HepG2 (cell line): Measurements from ENCODE around the gene FRMD4A. TPM values are rescaled to one million over a fixed set of nuclear protein-coding genes. Genes with fewer than 3 reads are reported as not detected.

Experiments
- ATAC-seq: fragments of 200-7000 bp; cut with Tn5 transposase; 3 replicates; pipeline ENCODE4 v1.9.1; 2020; ENCODE audit warnings: mild to moderate bottlenecking, moderate library complexity
- BruUV-seq: library from RNA; stranded (reverse); fragments of 400-500 nt; replicated peaks from 2 replicates; lab custom pipeline; 2021; lab: Mats Ljungman, UMichigan
- CTCF ChIA-PET: fragments of 300-600 bp; formaldehyde crosslinking; extraction: SDS; loops from one replicate; lab custom pipeline; 2021; ENCODE audit warnings: low total read pairs, inconsistent platforms, low intra/inter-chr PET ratio; lab: Yijun Ruan, JAX
- POLR2A ChIA-PET: fragments of 350-600 bp; sonication (Branson Sonifier 250); formaldehyde crosslinking; loops from one replicate; lab custom pipeline; 2020; ENCODE audit warnings: antibody characterized with exemption, inconsistent platforms; lab: Yijun Ruan, JAX
- DNase-seq: peaks from one replicate; pipeline ENCODE4 v3.0.0-alpha.2; 2015; ENCODE audit warnings: low spot score
- FAIRE-seq: peaks from 3 replicates; lab custom pipeline; 2011; peaks lifted over from hg19 to GRCh38; lab: Jason Lieb, UNC
- H2AFZ ChIP-seq: one replicate; pipeline ENCODE4 v1.6.1; 2011; ENCODE audit warnings: low read length, inconsistent platforms
- H3K27ac ChIP-seq: fragments of 300-600 bp; 3 replicates; pipeline ENCODE4 v1.8.0; 2011; ENCODE audit warnings: mixed run types, mild to moderate bottlenecking, mixed read lengths, low read length, inconsistent platforms; ENCODE audit not compliant: insufficient read depth; ENCODE audit errors: extremely low read length
- H3K27me3 ChIP-seq, 2 experiments: fragments of 200-600 bp in 1 of 2; 2 replicates in 1 of 2; 3 replicates in 1 of 2; pipeline versions ENCODE4 v1.6.0 to v1.8.0; 2011; ENCODE audit warnings: low read length in 2 of 2, mild to moderate bottlenecking in 2 of 2, moderate library complexity in 2 of 2, inconsistent platforms in 1 of 2; ENCODE audit not compliant: insufficient read depth in 2 of 2, control insufficient read depth in 1 of 2
- H3K36me3 ChIP-seq, 2 experiments: fragments of 200-600 bp in 1 of 2; replicated peaks in 1 of 2; 2 replicates in 1 of 2; 3 replicates in 1 of 2; pipeline versions ENCODE4 v1.5.1 to v1.8.0; 2011; ENCODE audit warnings: low read length in 2 of 2, inconsistent platforms in 1 of 2; ENCODE audit not compliant: insufficient read depth in 2 of 2, control insufficient read depth in 1 of 2
- H3K4me1 ChIP-seq: 2 replicates; pipeline ENCODE4 v1.5.1; 2012; ENCODE audit warnings: low read length, inconsistent platforms; ENCODE audit not compliant: insufficient read depth
- H3K4me2 ChIP-seq: 2 replicates; pipeline ENCODE4 v1.6.0; 2011; ENCODE audit warnings: low read depth, low read length, inconsistent platforms
- H3K4me3 ChIP-seq, 3 experiments: fragments of 200-600 bp in 1 of 3; sonication (generic), shearing (Covaris generic) in 1 of 3; replicated peaks in 1 of 3; 2 replicates each; pipeline ENCODE4 v1.5.1; 2011 to 2016; ENCODE audit warnings: low read length in 3 of 3, inconsistent platforms in 2 of 3, low read depth in 2 of 3, mild to moderate bottlenecking in 2 of 3, control low read depth in 1 of 3, mixed read lengths in 1 of 3; ENCODE audit not compliant: insufficient read depth in 1 of 3
- H3K79me2 ChIP-seq: one replicate; pipeline ENCODE4 v1.6.1; 2011; ENCODE audit warnings: low read length, inconsistent platforms; ENCODE audit not compliant: insufficient read depth
- H3K9ac ChIP-seq: 2 replicates; pipeline ENCODE4 v1.6.0; 2011; ENCODE audit warnings: mild to moderate bottlenecking, low read depth, low read length, inconsistent platforms; ENCODE audit not compliant: insufficient read depth
- H3K9me3 ChIP-seq: 2 replicates; pipeline ENCODE4 v1.5.1; 2012; ENCODE audit warnings: mild to moderate bottlenecking, low read length
- H4K20me1 ChIP-seq: 2 replicates; pipeline ENCODE4 v1.6.0; 2011; ENCODE audit warnings: inconsistent platforms, mild to moderate bottlenecking, low read length, moderate library complexity; ENCODE audit not compliant: insufficient read depth
- ATAD3A ChIP-seq: sonication (generic); formaldehyde crosslinking; IDR thresholded peaks from 2 replicates; pipeline ENCODE4 v1.4.0; 2020; ENCODE audit warnings: missing genetic modification reagents
- HES4 ChIP-seq: sonication (generic); formaldehyde crosslinking; IDR thresholded peaks from 2 replicates; pipeline ENCODE4 v1.9.0; 2021; ENCODE audit warnings: mild to moderate bottlenecking, missing genetic modification reagents, borderline replicate concordance
- SIX4 ChIP-seq: sonication (generic); formaldehyde crosslinking; IDR thresholded peaks from 2 replicates; pipeline ENCODE4 v1.4.0; 2020; ENCODE audit warnings: missing genetic modification reagents
- ZNF44 ChIP-seq: sonication (generic); formaldehyde crosslinking; IDR thresholded peaks from 2 replicates; pipeline ENCODE4 v1.5.1; 2020; ENCODE audit warnings: mild to moderate bottlenecking, missing genetic modification reagents
- ZNF839 ChIP-seq: sonication (generic); formaldehyde crosslinking; IDR thresholded peaks from 2 replicates; pipeline ENCODE4 v1.4.0; 2020; ENCODE audit warnings: missing genetic modification reagents, mild to moderate bottlenecking, borderline replicate concordance
- WGBS: methylation state at CpG from one replicate; pipeline ENCODE4 v1.1.6; 2017; ENCODE audit warnings: low lambda C conversion rate; 5-methylcytosine and 5-hydroxymethylcytosine counted together
- in situ Hi-C: cut with HindIII; loops from 2 replicates; pipeline ENCODE4 v1.10.0; 2017; ENCODE audit warnings: low pct_unique_long_range_greater_than_20kb; ENCODE audit not compliant: extremely low pct_ligation_motif_present
- intact Hi-C: fragments of 100-400 bp; cut with micrococcal nuclease; formaldehyde crosslinking; loops from one replicate; pipeline ENCODE4 v1.10.0; 2022; ENCODE audit not compliant: unreplicated experiment
- polyA plus RNA-seq, 8 experiments: library from polyadenylated mRNA; depleted of rRNA in 3 of 8; stranded (reverse) in 7 of 8; unstranded in 1 of 8; fragments of >200 nt; fragmentation: Illumina TruSeq in 4 of 8; extraction: Trizol in 4 of 8; gene quantifications; 2 replicates each; pipeline versions ENCODE4 v1.2.1 to v1.2.3, GENCODE V29; 2011 to 2016; ENCODE audit warnings: low read depth in 4 of 8, missing spikeins in 1 of 8, mixed read lengths in 1 of 8; ENCODE audit not compliant: insufficient read depth in 1 of 8
- total RNA-seq, 5 experiments: library from RNA; depleted of rRNA; stranded (reverse); fragments of >200 nt; fragmentation: Illumina TruSeq; extraction: Trizol; gene quantifications; 2 replicates each; pipeline ENCODE4 v1.2.3, GENCODE V29; 2016; ENCODE audit warnings: low read depth in 1 of 5
- TF ChIP-seq, protein P1 (sequence below): sonication (generic); formaldehyde crosslinking; conservative IDR thresholded peaks from 2 replicates; pipeline ENCODE4 v1.8.0; 2022; ENCODE audit warnings: mild to moderate bottlenecking, moderate library complexity, missing genetic modification reagents

FRMD4A gene
- total and polyA plus RNA-seq, 2 of the 13 experiments (the other 11 are each of a cell fraction or from before 2014, with no cell fraction given), result 0.09 to 0.26 TPM

DNA sequence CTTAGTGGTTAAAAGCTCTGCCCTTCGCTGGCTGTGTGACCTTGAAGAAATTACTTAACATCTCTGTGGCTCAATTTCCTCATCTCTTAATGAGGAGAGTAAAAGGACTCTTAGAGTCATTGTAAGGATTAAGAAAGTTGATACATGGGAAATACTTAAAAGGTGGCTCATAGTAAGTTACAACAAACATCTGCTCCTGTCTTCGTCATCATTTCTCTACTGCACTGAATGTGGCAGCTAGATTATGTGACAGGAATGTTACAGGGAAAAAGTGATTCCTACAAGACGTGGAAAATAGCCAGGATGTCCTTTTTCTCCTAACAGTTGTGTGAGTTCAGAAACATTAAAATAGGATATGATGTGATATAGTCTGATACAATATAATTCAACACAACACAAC lies 184.7 kb downstream of the FRMD4A start (continued):
- TF ChIP-seq ZNF839 (CRISPR knock-in tag) (no peak), HES4 (CRISPR knock-in tag) (no peak), ATAD3A (CRISPR knock-in tag) (no peak), ZNF44 (no peak)
- TF ChIP-seq, protein P1, sequence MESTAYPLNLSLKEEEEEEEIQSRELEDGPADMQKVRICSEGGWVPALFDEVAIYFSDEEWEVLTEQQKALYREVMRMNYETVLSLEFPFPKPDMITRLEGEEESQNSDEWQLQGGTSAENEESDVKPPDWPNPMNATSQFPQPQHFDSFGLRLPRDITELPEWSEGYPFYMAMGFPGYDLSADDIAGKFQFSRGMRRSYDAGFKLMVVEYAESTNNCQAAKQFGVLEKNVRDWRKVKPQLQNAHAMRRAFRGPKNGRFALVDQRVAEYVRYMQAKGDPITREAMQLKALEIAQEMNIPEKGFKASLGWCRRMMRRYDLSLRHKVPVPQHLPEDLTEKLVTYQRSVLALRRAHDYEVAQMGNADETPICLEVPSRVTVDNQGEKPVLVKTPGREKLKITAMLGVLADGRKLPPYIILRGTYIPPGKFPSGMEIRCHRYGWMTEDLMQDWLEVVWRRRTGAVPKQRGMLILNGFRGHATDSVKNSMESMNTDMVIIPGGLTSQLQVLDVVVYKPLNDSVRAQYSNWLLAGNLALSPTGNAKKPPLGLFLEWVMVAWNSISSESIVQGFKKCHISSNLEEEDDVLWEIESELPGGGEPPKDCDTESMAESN (CRISPR knock-in tag), result no peak
- TF ChIP-seq, all 625 proteins: peak for 0

- POLR2A ChIA-PET, result no interaction called here
- FAIRE-seq (no peak), ATAC-seq (no peak), DNase-seq (no peak)
- H4K20me1 ChIP-seq, result no peaks in the 10 kb centered on the region
- H3K9me3 ChIP-seq, result no peaks in the 10 kb centered on the region
- no peaks in the 10 kb centered on the region for H3K79me2 ChIP-seq
- no peak overlapping the region for H3K9ac ChIP-seq
- H3K4me1 ChIP-seq, result no peaks in the 10 kb centered on the region
- no peak overlapping the region for H2AFZ ChIP-seq
- in situ Hi-C loops (no loop called here), intact Hi-C loops (no loop called here)
- no peak overlapping the region for H3K4me3 ChIP-seq
- CTCF ChIA-PET, result no interaction called here
- no peak for TF ChIP-seq SIX4 (CRISPR knock-in tag)
- 2% methylated on average over 4 of the region's 4 CpGs for WGBS
- H3K36me3 ChIP-seq, result no peaks in the 10 kb centered on the region
- BruUV-seq, result no TSS peak
- H3K27me3 ChIP-seq, result peaks cover 0 to 17% of the 10 kb centered on the region in 2 experiments; a peak in 1 of 5 replicates
- H3K27ac ChIP-seq, result no peak overlapping the region
- H3K4me2 ChIP-seq, result no peak overlapping the region
These were observed 186.3 kb downstream of the FRMD4A start for GRCh38 chr10:14144451-14144850.
